NCI-H748 treated with DMSO at 0.1 percent for 48 hours (cell line): ENCODE data around the gene KCTD15.
A peak's percentile ranks its signal among the peaks of the same experiment; 100 is the strongest.
"Not testable (repeated sequence)": the region's sequence is repeated elsewhere in the genome, so short reads cannot be mapped to it uniquely, and the experiment has no call there.

Experiments
- DNase-seq: peaks from one replicate; lab custom pipeline; 2025; lab: John Stamatoyannopoulos, UW

KCTD15 gene

GRCh38 chr19:33814181-33815165, 17.8 kb downstream of the KCTD15 start:
- no peak for DNase-seq

GRCh38 chr19:33815380-33816340, 19.0 kb downstream of the KCTD15 start:
- no peak for DNase-seq

GRCh38 chr19:33818411-33818810, 21.7 kb downstream of the KCTD15 start:
- DNase-seq = no peak

GRCh38 chr19:33819078-33819477, 22.4 kb downstream of the KCTD15 start:
- DNase-seq = not testable (repeated sequence)

- DNase-seq = no peak
Measured at GRCh38 chr19:33819506-33819879, 22.8 kb downstream of the KCTD15 start.

- peak; percentile 51 for DNase-seq
Measured at GRCh38 chr19:33819880-33820781, 23.5 kb downstream of the KCTD15 start.

- no peak for DNase-seq
Measured at GRCh38 chr19:33821871-33822270, 25.2 kb downstream of the KCTD15 start.

GRCh38 chr19:33823341-33823740, 26.7 kb downstream of the KCTD15 start:
- no peak for DNase-seq

- no peak for DNase-seq
Measured at GRCh38 chr19:33825556-33825955, 28.9 kb downstream of the KCTD15 start.

GRCh38 chr19:33826521-33826920, 29.9 kb downstream of the KCTD15 start:
- no peak for DNase-seq

- no peak for DNase-seq
Measured at GRCh38 chr19:33828266-33829075, 31.8 kb downstream of the KCTD15 start.

- DNase-seq = no peak
Measured at GRCh38 chr19:33830264-33830663, 33.6 kb downstream of the KCTD15 start.

- no peak for DNase-seq
Measured at GRCh38 chr19:33831825-33832224, 35.2 kb downstream of the KCTD15 start.

- no peak for DNase-seq
Measured at GRCh38 chr19:33832633-33833032, 36.0 kb downstream of the KCTD15 start.

- DNase-seq = no peak
Measured at GRCh38 chr19:33840382-33840781, 43.7 kb downstream of the KCTD15 start.

GRCh38 chr19:33840783-33841182, 44.1 kb downstream of the KCTD15 start:
- no peak for DNase-seq

GRCh38 chr19:33841685-33842084, 45.0 kb downstream of the KCTD15 start:
- no peak for DNase-seq

- no peak for DNase-seq
Measured at GRCh38 chr19:33844478-33844877, 47.8 kb downstream of the KCTD15 start.

GRCh38 chr19:33845498-33845897, 48.8 kb downstream of the KCTD15 start:
- no peak for DNase-seq

GRCh38 chr19:33849551-33850147, 53.0 kb downstream of the KCTD15 start:
- no peak for DNase-seq
